IPS-20b (cell line): Measurements from ENCODE around the gene SHC2.
"Not testable (repeated sequence)": the region's sequence is repeated elsewhere in the genome, so short reads cannot be mapped to it uniquely, and the experiment has no call there.

ENCODE experiments used
- H3K27ac ChIP-seq: one replicate; pipeline ENCODE4 v1.5.1; 2013; ENCODE audit warnings: low read length
- H3K27me3 ChIP-seq: 2 replicates; pipeline ENCODE4 v1.6.1; 2013; ENCODE audit warnings: mild to moderate bottlenecking, low read length, inconsistent platforms; ENCODE audit not compliant: insufficient read depth
- H3K36me3 ChIP-seq: 2 replicates; pipeline ENCODE4 v1.6.1; 2013; ENCODE audit warnings: low read depth, mild to moderate bottlenecking, inconsistent platforms, low read length, moderate library complexity; ENCODE audit not compliant: insufficient read depth
- H3K4me1 ChIP-seq: 2 replicates; pipeline ENCODE4 v1.6.1; 2013; ENCODE audit warnings: mild to moderate bottlenecking, control low read depth, inconsistent platforms, low read length, moderate library complexity; ENCODE audit not compliant: insufficient read depth
- H3K4me3 ChIP-seq: 2 replicates; pipeline ENCODE4 v1.5.1; 2013; ENCODE audit warnings: mild to moderate bottlenecking, low read length, inconsistent platforms
- H3K9ac ChIP-seq: 2 replicates; pipeline ENCODE4 v1.6.1; 2013; ENCODE audit warnings: low read depth, mild to moderate bottlenecking, inconsistent platforms, low read length, moderate library complexity
- H3K9me3 ChIP-seq: 2 replicates; pipeline ENCODE4 v1.6.1; 2013; ENCODE audit warnings: mild to moderate bottlenecking, low read depth, low read length, inconsistent platforms; ENCODE audit not compliant: insufficient read depth

The SHC2 gene

DNA sequence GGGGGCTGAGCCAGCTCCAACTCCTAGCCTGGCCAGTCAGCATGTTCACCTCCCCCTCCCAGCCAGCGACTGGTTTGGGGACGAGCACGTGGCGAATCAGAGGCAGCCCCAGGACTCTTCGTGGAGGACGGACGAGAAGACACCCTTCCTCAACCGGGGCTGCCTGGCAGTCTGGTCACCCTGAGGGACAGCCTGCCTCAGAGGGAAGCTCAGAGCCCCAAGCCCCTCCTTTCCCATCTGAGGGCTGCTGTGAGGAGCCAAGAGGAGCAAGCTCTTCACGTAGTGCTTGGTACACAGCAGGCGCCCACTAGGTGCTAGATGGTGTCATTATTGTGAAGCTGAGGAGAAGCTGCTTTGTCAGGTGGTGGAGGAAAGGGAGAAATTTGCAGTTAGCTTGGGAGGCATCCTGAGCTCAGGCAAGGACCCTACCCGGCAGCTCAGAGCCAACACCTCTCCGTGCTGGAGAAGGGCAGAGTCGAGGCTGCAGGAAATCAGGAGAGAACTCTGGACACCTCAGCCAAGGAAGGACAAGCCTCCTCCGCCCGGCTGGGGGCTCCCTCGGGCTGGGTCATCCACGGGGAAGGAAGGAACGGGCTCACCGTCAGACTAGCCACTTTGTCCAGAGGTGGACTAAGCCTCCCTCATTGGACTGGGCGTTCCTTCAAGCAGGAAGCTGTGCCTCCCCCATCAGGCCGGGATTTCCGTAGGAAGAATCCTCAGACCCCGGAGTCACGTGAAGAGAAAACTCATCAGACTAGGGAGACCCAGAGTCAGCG, 37.0 kb downstream of the SHC2 start:
- Histone ChIP-seq H3K4me1 (no peaks in the 10 kb centered on the region), H3K27ac (no peak overlapping the region), H3K4me3 (no peak overlapping the region), H3K9me3 (no peaks in the 10 kb centered on the region), H3K27me3 (peaks cover 21% of the 10 kb centered on the region), H3K9ac (no peak overlapping the region), H3K36me3 (no peaks in the 10 kb centered on the region)

GRCh38 chr19:422917-423226, 38.0 kb downstream of the SHC2 start:
- H3K9ac ChIP-seq, H3K27ac ChIP-seq, H3K4me3 ChIP-seq, H3K4me1 ChIP-seq, H3K36me3 ChIP-seq, H3K9me3 ChIP-seq: not testable (repeated sequence)
- peaks cover 13% of the 10 kb centered on the region for H3K27me3 ChIP-seq

DNA sequence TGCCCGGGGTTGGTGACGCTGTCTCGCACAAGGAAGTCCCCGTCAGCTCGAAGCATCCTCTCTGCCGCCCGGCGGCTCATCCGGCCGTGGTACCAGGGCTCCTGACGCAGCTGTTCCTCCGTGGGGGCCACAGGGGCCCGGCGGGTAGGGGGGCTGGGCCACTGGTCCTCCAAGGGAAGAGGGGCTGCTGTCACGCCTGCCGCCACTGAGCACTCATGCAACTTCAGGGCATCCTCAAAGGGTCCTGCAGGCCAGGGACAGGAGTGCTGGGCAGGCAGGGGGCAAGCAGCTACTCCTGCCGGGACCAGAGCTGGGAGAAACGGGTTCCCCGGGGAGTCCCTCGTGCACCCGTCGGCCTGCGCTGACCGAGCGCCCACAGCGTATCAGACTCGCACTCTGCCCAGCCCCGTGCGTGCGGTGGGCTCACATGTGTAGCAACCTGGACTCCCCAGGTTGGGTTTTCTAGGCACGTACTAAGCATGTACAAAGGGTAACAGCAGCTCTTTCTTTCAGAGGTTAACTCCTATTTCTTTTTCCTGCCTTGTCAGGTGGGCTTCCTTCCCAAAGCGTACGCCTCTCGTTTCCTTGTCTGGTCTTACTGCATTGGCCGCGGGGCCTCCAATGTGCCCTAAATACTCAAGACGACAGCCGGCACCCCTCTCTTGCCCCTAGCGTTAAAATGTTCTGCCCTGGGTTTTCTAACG, 38.5 kb downstream of the SHC2 start:
- Histone ChIP-seq H3K27ac (no peak overlapping the region), H3K9me3 (no peaks in the 10 kb centered on the region), H3K36me3 (no peaks in the 10 kb centered on the region), H3K4me3 (no peak overlapping the region), H3K9ac (no peak overlapping the region), H3K4me1 (no peaks in the 10 kb centered on the region), H3K27me3 (peaks cover 8% of the 10 kb centered on the region)

GRCh38 chr19:419721-420515, 40.9 kb downstream of the SHC2 start:
- no peak overlapping the region for H3K9ac ChIP-seq
- H3K27ac ChIP-seq: no peak overlapping the region
- H3K27me3 ChIP-seq: no peaks in the 10 kb centered on the region
- H3K36me3 ChIP-seq: no peaks in the 10 kb centered on the region
- H3K4me1 ChIP-seq: no peaks in the 10 kb centered on the region; the same call in 1 of the 2 replicates
- H3K4me3 ChIP-seq: no peak overlapping the region
- no peaks in the 10 kb centered on the region for H3K9me3 ChIP-seq

DNA sequence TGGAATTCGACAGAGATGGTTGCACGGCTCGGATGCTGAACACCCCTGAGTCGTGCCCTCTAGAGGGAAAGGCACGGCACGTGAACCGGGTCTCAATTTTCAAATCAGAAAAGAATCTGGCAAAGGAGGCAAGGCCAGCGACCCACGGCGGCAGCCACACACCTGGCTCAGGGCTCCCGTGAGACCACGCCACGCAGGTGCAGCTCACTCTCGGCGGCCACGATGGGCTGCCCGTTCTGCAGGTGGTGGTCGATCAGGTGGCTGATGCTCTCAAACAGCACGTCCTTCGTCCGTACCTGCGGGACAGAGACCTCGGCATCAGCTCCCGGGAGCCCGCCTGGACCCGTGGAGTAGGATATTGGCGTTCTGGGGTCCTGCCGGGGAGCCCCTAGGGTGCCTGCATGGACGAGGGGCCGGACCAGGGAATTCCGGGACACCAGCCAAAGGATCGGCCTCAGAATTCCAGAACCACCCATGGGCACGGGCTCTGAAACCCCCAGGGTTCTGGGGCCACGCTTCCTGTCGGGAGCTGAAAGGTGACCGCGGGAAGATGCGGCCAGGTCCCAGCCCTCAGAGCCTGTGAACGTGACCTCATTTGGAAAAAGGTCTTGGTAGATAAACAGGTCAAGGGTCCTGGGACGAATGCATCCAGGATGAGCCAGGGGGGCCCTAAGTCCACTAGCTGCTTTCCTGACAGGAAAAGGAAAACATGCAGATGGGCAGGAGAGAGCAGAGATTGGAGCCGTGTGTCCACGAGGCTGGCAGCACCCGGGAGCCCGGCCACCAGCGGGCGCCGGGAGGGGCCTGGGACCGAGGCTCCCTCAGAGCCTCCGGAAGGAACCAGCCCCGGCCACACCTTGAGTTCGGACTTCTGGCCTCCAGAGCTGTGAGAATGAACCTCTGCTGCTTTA, 41.8 kb downstream of the SHC2 start:
- Histone ChIP-seq H3K9ac (no peak overlapping the region), H3K36me3 (no peaks in the 10 kb centered on the region), H3K9me3 (no peaks in the 10 kb centered on the region), H3K27ac (no peak overlapping the region), H3K4me3 (no peak overlapping the region), H3K4me1 (no peaks in the 10 kb centered on the region; the same call in 1 of the 2 replicates), H3K27me3 (no peaks in the 10 kb centered on the region)

GRCh38 chr19:416416-416815, 44.4 kb downstream of the SHC2 start:
- H3K4me3 ChIP-seq: no peak overlapping the region
- no peaks in the 10 kb centered on the region for H3K9me3 ChIP-seq
- H3K27ac ChIP-seq: no peak overlapping the region
- H3K4me1 ChIP-seq: no peaks in the 10 kb centered on the region; the same call in 1 of the 2 replicates
- no peaks in the 10 kb centered on the region for H3K27me3 ChIP-seq
- H3K36me3 ChIP-seq: no peaks in the 10 kb centered on the region
- no peak overlapping the region for H3K9ac ChIP-seq

DNA sequence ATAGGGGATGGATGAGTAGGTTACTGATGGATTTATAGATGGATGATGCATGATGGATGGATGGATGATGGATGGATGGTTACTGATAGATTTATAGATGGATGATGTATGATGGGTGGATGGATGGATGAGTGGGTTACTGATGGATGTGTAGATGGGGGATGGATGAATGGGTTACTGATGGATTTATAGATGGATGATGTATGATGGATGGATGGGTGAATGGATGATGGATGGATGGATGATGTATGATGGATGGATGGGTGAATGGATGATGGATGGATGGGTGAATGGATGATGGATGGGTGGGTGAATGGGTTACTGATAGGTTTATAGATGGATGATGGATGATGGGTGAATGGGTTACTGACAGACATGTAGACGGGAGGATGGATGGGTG, 45.5 kb downstream of the SHC2 start:
- Histone ChIP-seq H3K4me1 (no peaks in the 10 kb centered on the region; the same call in 1 of the 2 replicates), H3K27ac (no peak overlapping the region), H3K27me3 (peaks cover 3% of the 10 kb centered on the region), H3K9ac (no peak overlapping the region), H3K4me3 (no peak overlapping the region), H3K36me3 (no peaks in the 10 kb centered on the region), H3K9me3 (no peaks in the 10 kb centered on the region)

DNA sequence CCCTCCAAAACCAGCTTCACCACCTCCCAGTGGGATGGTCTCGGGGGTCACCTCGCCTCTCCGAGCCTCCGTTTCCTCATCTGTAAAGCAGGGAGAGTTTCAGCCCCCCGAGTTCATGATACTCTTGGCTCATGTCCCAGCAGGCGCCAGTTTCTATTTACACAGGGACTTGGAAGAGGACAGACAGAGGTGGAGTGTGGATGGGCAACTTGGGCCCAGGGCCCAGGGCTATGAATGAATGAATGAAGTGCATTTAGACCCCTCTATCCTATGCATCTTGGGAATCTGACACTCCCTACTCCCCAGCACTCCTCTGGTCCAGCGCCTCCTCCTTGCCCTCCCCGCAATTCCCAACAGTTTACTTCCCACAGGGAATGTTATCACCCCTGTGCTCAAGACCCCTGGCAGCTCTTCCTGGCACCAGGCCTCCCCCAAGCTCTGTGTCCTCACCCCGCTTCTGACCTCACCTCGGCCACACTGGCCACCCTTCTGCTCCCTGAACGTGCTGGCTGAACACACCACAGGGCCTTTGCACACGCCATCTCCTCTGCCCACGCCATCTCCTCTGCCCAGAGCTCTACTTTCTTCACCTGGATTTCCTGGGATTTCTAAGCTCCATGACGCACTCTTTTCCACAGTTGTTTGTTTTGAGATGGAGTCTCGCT, 46.9 kb downstream of the SHC2 start:
- H3K4me1 ChIP-seq: no peaks in the 10 kb centered on the region; the same call in 1 of the 2 replicates
- no peaks in the 10 kb centered on the region for H3K36me3 ChIP-seq
- no peaks in the 10 kb centered on the region for H3K9me3 ChIP-seq
- H3K4me3 ChIP-seq: no peak overlapping the region
- no peak overlapping the region for H3K9ac ChIP-seq
- H3K27ac ChIP-seq: no peak overlapping the region
- H3K27me3 ChIP-seq: peaks cover 14% of the 10 kb centered on the region

DNA sequence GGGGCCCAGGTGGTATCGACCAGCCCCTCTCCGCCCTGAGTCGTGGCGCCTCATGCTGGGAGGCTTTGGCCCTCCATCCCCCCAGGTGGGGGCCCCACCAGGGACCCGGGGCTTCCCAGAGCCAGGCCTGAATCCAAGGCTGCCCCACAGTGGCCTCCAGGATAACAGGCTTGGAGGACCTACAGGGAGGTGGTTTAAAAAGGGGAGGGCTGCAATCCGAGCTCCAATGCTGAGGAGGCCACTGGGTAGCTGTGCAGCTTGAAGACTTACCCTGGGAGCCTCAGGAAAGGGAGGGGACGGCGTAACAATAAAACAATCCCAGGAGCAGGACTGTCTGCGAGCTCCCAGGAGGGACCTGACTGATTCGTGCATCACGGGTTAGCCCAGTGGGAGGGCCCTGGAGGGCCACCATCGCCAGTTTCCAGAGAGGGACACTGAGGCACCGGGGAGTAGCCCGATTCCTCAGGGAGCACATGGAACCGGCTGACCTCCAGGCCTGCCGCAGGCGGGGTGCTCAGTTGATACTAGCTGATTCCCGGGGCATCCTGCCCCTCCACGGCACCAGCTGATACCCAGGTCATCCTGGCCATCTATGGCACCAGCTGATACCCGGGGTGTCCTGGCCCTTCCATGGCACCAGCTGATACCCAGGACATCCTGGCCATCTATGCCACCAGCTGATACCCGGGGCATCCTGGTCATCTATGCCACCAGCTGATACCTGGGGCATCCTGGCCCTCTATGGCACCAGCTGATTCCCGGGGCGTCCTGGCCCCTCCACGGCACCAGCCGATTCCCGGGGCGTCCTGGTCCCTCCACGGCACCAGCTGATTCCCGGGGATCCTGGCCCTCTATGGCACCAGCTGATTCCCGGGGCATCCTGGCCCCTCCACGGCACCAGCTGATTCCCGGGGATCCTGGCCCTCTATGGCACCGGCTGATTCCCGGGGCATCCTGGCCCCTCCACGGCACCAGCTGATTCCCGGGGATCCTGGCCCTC, 48.2 kb downstream of the SHC2 start:
- no peak overlapping the region for H3K4me3 ChIP-seq
- peaks cover 14% of the 10 kb centered on the region for H3K27me3 ChIP-seq
- H3K36me3 ChIP-seq: no peaks in the 10 kb centered on the region
- H3K9me3 ChIP-seq: no peaks in the 10 kb centered on the region
- H3K9ac ChIP-seq: no peak overlapping the region
- H3K4me1 ChIP-seq: no peaks in the 10 kb centered on the region; the same call in 1 of the 2 replicates
- no peak overlapping the region for H3K27ac ChIP-seq

DNA sequence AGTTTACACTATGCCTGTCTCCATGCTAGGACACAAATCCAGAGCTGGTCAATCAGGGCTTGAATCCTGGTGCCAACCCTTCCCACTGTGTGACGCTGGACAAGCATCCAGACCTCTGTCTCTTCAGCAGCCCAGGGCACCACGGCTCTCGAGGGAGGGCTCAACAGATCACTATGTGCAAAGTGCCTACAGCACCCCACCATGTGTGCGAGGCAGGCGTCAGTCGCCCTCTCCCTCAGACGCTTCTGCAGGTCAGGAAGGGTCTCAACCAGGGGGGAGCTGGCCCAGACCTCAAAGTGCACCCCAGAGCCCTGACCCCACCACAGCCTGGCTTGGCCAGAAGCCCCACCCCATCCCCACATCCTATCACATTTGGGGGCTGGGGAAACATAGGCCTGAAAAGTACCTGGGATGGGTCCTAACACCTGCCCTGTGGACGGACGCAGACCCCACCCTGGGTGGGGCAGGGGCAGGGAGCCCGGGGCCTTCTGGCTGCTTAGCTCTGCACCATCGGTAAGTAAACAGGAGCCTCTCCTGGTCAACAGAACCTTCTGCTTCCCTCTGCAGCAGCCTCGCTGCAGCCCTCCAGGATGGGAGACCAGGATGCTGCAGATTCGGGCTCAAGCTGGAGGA, 49.0 kb downstream of the SHC2 start:
- Histone ChIP-seq H3K27me3 (peaks cover 14% of the 10 kb centered on the region), H3K9ac (no peak overlapping the region), H3K9me3 (no peaks in the 10 kb centered on the region)

More for the DNA sequence above, 49.0 kb downstream of the SHC2 start:
- H3K36me3 ChIP-seq: no peaks in the 10 kb centered on the region
- no peaks in the 10 kb centered on the region for H3K4me1 ChIP-seq
- no peak overlapping the region for H3K27ac ChIP-seq
- no peak overlapping the region for H3K4me3 ChIP-seq
